NOMO-1 treated with DMSO at 0.1 percent for 48 hours (cell line): ENCODE measurements around the gene MAPKBP1.
A peak's percentile ranks its signal among the peaks of the same experiment; 100 is the strongest.
"Not testable (repeated sequence)": the region's sequence is repeated elsewhere in the genome, so short reads cannot be mapped to it uniquely, and the experiment has no call there.

ENCODE experiments used
- DNase-seq: peaks from one replicate; lab custom pipeline; 2025; ENCODE audit not compliant: unreplicated experiment; lab: John Stamatoyannopoulos, UW

The MAPKBP1 gene

GRCh38 chr15:41825572-41826535 lies 51.6 kb downstream of the MAPKBP1 start:
- DNase-seq: no peak

- no peak for DNase-seq
These were observed 53.1 kb downstream of the MAPKBP1 start for GRCh38 chr15:41827290-41827879.

- DNase-seq: peak; percentile 60
These were observed 53.9 kb downstream of the MAPKBP1 start, which contains the start of gene JMJD7 for GRCh38 chr15:41827880-41828806. Gene JMJD7 (plus strand): TSS chr15:41828092. CDS start chr15:41828125, 33 bp downstream.

- no peak for DNase-seq
These were observed 54.5 kb downstream of the MAPKBP1 start for GRCh38 chr15:41828807-41829141.

- DNase-seq: no peak
These were observed 55.8 kb downstream of the MAPKBP1 start for GRCh38 chr15:41829959-41830646.

- not testable (repeated sequence) for DNase-seq
These were observed 57.0 kb downstream of the MAPKBP1 start for GRCh38 chr15:41831291-41831690.

- no peak for DNase-seq
These were observed 57.9 kb downstream of the MAPKBP1 start for GRCh38 chr15:41832208-41832607.

GRCh38 chr15:41832875-41833274 lies 58.6 kb downstream of the MAPKBP1 start:
- no peak for DNase-seq

GRCh38 chr15:41834096-41834495 lies 59.8 kb downstream of the MAPKBP1 start:
- no peak for DNase-seq

- DNase-seq: no peak
These were observed 61.8 kb downstream of the MAPKBP1 start for GRCh38 chr15:41836073-41836472.

- DNase-seq: no peak
These were observed 62.6 kb downstream of the MAPKBP1 start for GRCh38 chr15:41836713-41837454.

- DNase-seq: no peak
These were observed 64.2 kb downstream of the MAPKBP1 start, which contains the start of gene PLA2G4B for GRCh38 chr15:41838400-41838897. Gene PLA2G4B (plus strand): TSS chr15:41838847. CDS start chr15:41838914, 67 bp downstream.

- no peak for DNase-seq
These were observed 65.7 kb downstream of the MAPKBP1 start for GRCh38 chr15:41839781-41840491.

GRCh38 chr15:41840673-41841072 lies 66.4 kb downstream of the MAPKBP1 start:
- DNase-seq: no peak

GRCh38 chr15:41841131-41841530 lies 66.8 kb downstream of the MAPKBP1 start:
- DNase-seq: no peak

- no peak for DNase-seq
These were observed 67.9 kb downstream of the MAPKBP1 start for GRCh38 chr15:41842229-41842628.

- DNase-seq: no peak
These were observed 69.3 kb downstream of the MAPKBP1 start for GRCh38 chr15:41843571-41843970.

- no peak for DNase-seq
These were observed 70.5 kb downstream of the MAPKBP1 start for GRCh38 chr15:41844814-41845213.

GRCh38 chr15:41847206-41847605 lies 72.9 kb downstream of the MAPKBP1 start:
- DNase-seq: no peak
